ENCODE measurements around the gene CTNNA1.
"Not testable (repeated sequence)": the region's sequence is repeated elsewhere in the genome, so short reads cannot be mapped to it uniquely, and the experiment has no call there.

CTNNA1 gene

DNA sequence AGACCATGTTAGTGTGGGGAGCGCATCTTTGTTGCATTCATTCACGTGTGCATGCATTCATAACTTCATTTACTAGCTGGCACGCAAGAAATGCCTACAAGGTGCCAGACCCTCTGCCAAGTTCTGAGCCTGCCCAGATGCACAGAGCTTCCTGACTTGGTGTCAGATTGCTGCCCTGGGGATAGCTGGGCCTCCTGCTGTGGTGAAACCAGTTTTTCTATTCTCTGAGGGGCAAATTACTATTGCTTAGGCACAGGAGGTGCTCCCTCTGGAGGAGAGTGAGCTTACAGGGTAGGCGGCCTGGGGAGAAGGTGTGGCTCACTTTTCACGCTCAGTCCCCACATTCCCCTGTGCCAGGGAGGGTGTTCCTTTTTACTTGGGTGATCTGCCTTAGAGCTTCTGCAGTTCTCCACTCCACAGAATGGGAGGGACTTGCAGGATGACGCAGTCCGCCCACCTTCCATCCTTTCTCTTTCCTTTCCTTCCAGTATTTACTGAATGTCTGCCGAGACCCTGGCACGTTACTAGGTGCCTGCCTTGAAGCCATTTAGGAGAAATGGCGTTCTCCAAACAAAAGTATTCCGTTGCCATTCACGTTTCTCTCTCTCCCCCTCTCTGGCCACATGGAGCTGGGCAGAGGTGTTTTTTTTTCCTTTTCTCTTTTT lies 27.9 kb upstream of the CTNNA1 start:
- DNase-seq, result peak; percentile 2

DNA sequence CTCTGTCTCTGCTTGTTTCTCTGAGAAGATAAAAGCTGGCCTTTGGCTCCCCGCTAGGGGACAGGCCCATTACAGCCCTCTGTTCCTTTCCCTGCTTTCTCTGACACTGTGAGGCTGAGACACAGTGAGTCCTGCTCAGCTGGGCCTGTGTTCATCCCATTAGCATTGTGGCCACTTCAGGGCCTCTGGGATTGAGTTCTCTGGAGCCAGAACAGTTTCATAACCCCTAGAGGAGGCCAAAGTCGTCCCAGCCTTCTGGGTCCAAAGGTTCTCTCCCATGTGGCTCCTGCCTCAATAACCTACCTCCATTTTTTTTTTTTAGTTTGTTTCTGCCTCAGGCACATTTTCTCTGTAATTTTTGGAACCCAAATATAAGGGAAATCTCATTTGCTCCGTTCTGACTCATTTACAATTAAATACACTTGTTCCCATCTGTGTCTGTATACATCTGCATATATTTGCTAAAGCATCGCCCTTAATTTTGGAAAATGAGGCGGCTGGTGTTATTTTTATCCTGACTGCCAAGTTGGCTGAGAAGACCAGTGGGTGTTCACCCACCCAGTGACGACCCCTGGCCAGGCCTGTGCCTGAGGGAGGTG lies 27.3 kb upstream of the CTNNA1 start:
- no peak for DNase-seq

DNA sequence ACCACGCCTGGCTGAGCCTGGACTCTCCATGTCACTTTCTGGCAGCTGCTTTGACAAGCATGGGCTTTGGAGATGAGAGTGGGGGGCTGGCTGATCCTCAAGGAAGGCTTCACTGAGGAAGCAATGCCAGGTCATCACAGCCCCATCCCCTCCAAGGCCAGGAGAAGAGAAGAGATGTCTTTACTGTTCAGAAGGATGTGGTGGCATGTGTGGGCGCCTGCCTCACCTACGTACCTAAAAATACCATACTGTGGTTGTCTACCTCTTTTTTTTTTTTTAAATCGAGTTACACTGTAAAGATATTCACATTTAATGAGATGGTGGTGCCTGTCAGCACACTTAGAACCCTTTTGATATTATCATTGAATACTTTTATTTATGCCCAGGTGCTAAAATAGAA lies 26.4 kb upstream of the CTNNA1 start:
- peak; percentile 19 for DNase-seq

- not testable (repeated sequence) for DNase-seq
Measured at GRCh38 chr5:138730496-138730895, 22.7 kb upstream of the CTNNA1 start.

GRCh38 chr5:138732466-138732865 lies 20.8 kb upstream of the CTNNA1 start:
- no peak for DNase-seq

GRCh38 chr5:138732933-138733332 lies 20.3 kb upstream of the CTNNA1 start:
- no peak for DNase-seq

- DNase-seq, result no peak
Measured at GRCh38 chr5:138733509-138733908, 19.7 kb upstream of the CTNNA1 start.

DNA sequence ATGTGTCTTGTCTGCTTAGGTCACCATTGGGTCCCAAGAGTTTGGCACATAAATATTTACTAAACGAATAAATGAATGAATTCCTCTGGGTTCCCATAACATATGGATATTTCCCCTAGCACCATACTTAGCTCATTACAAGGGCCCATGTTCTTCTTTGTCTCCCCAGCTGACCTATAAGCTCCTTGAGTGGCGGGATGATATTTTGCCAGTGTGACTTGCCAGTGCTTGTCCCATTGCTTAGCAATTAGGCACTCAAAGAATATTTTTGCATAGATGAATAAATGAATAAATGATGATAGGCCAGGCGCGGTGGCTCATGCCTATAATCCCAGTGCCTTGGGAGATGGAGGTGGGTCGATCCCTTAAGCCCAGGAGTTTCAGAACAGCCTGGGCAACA lies 16.9 kb upstream of the CTNNA1 start:
- no peak for DNase-seq

GRCh38 chr5:138737494-138738265 lies 15.5 kb upstream of the CTNNA1 start:
- no peak for DNase-seq

DNA sequence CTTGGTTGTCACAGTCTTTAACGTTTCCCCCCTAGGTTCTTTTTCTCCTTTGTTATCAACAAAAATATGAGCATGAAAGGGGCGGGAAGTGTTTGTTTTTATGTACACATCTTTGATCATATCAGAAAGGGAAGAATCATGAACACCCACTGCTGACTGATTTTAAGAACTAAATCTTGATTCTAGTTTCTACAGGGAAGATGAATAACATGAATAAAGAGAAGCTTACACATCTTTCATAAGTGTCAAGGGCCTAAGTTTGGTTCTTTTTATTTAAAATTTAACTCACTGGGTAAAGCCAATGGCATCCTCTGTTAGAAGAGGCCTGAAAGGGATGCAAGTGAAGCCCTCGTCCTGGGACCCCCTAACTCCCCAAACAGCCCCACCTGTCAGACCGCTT lies 14.8 kb upstream of the CTNNA1 start:
- no peak for DNase-seq

DNA sequence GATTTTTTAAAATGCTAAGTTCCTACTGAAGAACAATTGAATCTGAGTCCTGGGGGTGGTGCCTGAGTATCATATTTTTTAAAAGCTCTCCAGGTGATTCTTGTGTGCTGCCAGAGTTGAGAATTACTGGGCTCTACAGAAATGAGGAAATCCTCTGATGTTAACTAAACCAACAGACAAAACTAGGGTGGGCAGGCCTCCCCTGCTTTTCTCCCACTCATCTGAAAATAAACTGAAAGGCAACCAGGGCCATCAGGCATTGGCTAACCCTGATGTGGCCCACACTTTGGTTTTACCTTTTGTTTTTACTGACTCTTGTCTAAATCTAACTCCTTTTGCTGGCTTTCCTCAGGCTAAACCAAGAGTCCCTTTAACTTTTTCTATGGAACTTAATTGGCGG lies 13.3 kb upstream of the CTNNA1 start:
- DNase-seq, result no peak

DNA sequence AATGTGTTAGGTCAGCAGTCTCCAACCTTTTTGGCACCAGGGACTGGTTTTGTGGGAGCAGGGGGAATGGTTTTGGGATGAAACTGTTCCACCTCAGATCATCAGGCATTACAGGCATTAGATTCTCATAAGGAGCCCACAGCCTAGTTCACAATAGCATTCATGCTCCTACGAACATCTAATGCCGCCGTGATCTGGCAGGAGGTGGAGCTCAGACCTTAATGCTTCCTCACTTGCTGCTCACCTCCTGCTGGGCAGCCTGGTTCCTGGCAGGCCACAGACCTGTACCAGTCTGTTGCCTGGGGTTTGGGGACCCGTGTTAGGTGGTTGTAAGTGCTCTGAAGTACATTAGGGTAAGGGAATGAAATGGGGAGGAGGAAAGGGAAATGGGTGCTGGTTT lies 9.7 kb upstream of the CTNNA1 start:
- no peak for DNase-seq

GRCh38 chr5:138745268-138745667 lies 8.0 kb upstream of the CTNNA1 start:
- no peak for DNase-seq

DNA sequence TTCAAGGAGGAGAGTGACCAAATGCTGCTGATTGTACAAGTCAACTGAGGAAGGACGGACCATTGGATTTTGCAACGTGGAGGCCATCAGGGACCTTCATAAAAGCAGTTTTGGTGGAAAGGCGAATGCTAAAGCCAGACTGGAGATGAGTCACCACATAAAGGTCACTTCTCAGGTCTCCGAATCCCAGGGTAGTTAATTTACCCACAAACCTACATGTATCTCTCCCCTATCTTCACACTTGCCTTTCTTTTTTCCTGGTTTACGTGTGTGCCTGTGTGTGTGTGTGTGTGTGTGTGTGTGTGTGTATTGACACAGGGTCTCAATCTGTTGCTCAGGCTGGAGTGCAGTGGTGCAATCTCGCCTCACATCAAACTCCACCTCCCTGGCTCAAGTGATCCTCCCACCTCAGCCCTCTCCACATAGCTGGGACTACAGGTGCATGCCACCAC lies 4.6 kb upstream of the CTNNA1 start:
- no peak for DNase-seq

DNA sequence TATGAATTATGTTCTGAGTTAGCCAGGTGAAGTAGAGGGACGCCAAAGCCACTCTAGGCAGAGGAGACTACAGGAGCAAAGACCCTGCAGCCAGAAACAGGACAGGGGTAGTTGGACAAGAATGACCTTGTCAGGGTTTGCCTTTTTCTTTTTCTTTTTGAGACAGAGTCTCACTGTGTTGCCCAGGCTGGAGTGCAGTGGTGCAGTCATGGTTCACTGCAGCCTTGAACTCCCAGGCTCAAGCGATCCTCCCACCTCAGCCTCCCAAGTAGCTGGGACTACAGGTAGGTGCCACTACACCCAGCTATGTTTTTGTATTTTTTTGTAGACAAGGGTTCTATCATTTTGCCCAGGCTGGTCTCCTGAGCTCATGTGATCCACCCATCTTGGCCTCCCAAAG lies 1.9 kb upstream of the CTNNA1 start:
- DNase-seq, result not testable (repeated sequence)

GRCh38 chr5:138752341-138752950 lies 779 bp upstream of the CTNNA1 start:
- DNase-seq, result no peak

GRCh38 chr5:138753794-138754698 lies 821 bp downstream of the CTNNA1 start:
- peak; percentile 80 for DNase-seq

- DNase-seq, result peak; percentile 3
Measured at GRCh38 chr5:138754699-138755057, 1.5 kb downstream of the CTNNA1 start.

GRCh38 chr5:138755084-138755748 lies 2.0 kb downstream of the CTNNA1 start:
- DNase-seq, result peak; percentile 7

DNA sequence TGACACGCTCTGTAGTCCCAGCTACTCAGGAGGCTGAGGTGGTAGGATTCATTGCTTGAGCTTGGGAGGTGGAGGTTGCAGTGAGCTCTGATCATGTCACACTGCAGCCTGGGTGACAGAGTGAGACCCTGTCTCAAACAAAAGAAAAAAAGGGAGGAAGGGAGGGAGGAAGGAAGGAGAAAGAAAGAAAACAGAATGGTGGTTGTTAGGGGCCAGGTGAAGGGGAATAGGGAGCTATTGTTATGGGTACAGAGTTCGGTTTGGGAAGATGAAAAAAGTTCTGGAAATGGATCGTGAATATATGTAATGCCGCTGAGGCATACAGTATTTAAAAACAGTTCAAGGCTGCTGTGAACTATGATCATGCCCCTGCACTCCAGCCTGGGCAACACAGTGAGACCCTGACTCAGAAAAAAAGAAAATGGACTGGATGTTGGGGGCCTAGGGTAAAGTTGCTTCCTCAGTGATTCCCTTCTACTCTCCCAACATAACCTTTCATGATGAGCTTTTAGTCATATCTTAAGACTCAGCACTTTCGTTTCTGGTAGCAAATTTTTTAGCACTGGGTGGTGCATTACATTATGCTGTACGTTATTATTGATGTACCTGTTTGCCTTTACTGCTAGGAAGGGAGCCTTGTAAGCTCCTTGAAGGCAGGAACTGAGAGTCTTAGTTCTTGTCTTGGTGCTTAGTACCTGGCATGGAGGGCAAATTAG lies 4.0 kb downstream of the CTNNA1 start:
- no peak for DNase-seq

DNA sequence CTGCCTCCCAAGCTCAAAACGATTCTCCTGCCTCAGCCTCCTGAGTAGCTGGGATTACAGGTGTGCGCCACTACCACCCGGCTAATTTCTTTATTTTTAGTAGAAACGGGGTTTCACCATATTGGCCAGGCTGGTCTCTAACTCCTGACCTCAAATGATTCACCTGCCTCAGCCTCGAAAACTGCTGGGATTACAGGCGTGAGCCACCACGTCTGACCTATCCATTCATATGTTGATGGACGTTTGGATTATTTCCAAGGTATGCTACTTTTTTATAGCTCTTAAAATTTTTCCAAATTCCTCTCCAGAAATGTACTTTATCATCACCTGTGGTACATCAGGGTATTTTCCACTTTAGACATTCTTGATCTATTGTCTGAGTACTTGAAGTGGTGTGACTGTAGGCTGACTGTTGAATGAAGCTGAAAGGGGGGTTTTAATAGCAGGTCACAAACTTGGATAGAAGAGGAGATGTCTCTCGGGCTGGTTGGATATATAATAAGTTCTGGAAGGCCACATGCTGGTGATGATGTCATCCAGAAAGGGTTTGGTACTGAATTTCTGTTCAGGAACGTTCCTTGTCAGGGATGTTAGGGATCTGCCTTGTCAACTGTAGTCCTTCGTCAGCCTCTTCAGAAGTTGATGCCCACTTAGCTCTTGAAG lies 7.4 kb downstream of the CTNNA1 start:
- no peak for DNase-seq

All from stimulated activated CD4-positive, alpha-beta T cell treated with anti-CD3 and anti-CD28 coated beads, Interleukin-15, amount 100 ng/mL, for 24 hours (primary cell).